Stimulated activated CD8-positive, alpha-beta memory T cell treated with anti-CD3 and anti-CD28 coated beads, Interleukin-7, amount 100 ng/mL, for 48 hours (primary cell): ENCODE measurements around the gene ACTL7B.
"Not testable (repeated sequence)": the region's sequence is repeated elsewhere in the genome, so short reads cannot be mapped to it uniquely, and the experiment has no call there.

Source experiments
- DNase-seq, 2 donors: peaks; one replicate each; pipeline ENCODE4 v3.0.0-alpha.2; 2020; ENCODE audit warnings: low read depth in 1 of 2; ENCODE audit errors: extremely low read depth in 1 of 2

ACTL7B gene

GRCh38 chr9:108845507-108845906 is 10.3 kb downstream of the ACTL7B start:
- DNase-seq = no peak

DNA sequence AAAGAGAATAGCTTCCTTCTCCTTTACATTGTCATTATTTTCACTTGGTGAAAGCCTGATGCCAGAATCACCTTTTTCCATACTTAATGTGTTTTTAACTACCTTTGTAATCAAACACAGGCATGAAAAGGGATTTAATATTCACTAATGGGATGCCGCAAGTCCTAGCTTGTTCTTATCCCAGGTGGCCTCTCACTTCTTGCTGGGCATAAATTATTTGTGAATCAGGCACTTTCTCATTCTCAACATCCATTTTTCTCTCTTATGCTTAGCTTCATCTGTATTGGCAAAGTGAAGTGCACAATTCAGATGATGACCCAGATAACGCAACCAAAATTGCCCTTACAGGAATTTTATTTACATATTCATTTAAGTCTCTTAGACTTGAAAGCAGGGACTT is 10.9 kb downstream of the ACTL7B start:
- no peak for DNase-seq

DNA sequence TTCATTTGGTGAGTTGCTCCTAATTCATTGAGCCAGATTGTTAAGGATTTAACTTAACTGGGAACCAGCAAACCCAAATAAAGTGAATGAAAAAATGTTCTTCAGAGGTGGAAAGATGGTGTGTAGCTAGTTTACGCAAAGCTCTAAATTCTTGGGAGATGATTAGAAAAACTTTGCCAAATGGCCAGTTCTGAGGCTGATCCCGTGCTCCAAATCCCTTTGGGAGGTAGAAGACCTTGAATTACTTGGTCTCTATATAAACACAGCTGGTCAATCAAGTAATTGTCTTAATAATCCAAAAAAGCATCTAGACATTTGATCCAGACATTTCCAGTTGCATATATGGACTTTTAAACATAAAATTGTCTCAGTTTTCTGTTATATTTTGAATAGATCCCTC is 11.4 kb downstream of the ACTL7B start:
- DNase-seq = no peak

DNA sequence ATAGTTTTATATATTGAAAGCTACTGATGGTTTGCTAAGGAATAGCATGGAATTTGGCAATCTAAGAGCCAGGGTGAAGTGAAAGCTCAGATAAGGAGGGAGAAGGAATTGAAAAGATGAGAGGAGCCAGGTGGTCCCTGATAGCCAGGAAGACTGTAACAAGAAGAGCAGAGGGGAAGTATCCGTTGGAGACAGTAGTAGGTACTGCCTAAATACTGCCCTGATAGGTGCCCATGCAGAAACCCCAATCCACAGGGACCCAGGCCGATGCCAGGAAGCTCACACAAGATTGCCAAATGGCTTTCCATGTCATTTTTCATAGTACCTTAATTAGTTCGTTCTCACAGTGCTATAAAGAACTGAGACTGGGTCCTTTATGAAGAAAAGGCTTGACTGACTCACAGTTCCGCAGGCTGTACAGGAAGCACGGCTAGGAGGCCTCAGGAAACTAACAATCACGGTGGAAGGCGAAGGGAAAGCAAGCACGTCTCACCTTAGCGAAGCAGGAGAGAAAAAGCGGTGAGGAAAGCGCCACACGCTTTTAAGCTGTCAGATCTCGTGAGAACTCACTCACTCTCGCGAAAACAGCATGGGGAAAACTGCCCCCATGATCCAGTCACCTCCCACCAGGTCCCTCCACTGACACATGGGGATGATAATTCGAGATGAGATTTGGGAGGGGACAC is 13.0 kb downstream of the ACTL7B start:
- DNase-seq = no peak

DNA sequence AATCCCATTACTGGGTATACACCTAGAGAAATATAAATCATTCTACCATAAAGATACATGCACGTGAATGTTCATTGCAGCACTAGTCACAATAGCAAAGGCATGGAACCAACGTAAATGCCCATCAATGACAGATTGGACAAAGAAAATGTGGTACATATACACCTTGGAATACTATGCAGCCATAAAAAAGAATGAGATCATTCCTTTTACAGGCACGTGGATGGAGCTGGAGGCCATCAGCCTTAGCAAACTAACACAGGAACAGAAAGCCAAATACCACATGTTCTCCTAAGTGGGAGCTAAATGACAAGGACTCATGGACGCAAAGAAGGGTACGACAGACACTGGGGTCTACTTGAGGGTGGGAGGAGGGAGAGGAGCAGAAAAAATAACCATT is 16.2 kb downstream of the ACTL7B start:
- not testable (repeated sequence) for DNase-seq

DNA sequence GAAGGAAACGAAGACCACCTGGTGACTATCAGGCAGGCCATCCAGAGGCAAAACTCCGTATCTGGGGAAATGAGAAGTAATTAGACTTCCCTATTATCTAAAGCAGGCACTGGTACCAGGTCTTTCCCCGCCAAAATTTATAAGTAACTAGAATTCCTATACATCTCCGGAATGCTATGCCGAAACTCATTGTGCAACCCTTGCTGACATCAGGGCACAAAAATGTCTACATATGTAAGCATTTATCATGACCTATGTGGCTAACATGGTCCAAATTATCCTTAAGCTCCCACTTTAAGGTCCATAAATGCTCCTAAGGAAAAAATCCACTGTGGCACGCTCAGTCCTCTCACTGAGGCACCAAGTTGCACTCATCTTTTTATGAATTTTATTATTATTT is 17.8 kb downstream of the ACTL7B start:
- no peak for DNase-seq

DNA sequence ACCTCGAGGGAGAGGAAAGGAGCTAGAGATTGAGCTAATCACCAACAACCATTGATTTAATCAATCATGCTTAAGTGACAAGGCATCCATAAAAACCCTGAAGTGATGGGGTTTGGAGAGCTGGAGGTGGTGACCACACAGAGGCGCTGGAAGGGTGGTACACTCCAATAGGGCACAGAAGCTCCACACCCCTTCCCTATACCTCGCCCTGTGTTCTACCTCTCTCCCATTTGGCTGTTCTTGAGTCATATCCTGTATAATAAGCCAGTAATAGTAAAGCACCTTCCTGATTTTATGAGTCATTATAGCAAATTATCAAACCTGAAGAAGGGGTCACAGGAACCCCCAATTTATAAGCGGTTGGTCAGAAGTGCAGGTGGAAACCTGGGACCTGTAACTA is 18.3 kb downstream of the ACTL7B start:
- no peak for DNase-seq

DNA sequence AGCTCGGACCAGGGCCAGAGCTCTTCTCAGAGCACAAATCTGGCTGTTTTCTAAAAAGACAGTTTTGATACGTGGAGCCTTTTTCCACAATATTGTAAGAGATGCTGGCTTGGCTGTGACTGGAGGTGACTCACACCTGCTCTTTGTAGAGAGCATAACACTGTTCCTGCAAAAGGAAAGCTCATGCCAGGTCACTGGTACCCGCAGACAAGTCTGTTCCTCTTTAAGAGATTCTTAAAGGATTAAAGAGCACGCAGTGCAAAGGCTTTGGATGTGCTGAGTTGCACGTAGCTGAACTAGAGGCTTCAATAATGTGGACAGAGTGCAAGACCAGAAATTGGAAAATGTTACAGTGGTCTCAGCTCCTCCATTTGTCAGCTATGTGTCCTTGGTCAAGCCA is 19.0 kb downstream of the ACTL7B start:
- DNase-seq = no peak

- no peak for DNase-seq
These were observed 19.5 kb downstream of the ACTL7B start for GRCh38 chr9:108836319-108836718.

GRCh38 chr9:108835831-108836230 is 20.0 kb downstream of the ACTL7B start:
- no peak for DNase-seq

- no peak for DNase-seq
These were observed 20.7 kb downstream of the ACTL7B start for GRCh38 chr9:108834959-108835665.

- DNase-seq = no peak
These were observed 23.6 kb downstream of the ACTL7B start for GRCh38 chr9:108832179-108832500.

DNA sequence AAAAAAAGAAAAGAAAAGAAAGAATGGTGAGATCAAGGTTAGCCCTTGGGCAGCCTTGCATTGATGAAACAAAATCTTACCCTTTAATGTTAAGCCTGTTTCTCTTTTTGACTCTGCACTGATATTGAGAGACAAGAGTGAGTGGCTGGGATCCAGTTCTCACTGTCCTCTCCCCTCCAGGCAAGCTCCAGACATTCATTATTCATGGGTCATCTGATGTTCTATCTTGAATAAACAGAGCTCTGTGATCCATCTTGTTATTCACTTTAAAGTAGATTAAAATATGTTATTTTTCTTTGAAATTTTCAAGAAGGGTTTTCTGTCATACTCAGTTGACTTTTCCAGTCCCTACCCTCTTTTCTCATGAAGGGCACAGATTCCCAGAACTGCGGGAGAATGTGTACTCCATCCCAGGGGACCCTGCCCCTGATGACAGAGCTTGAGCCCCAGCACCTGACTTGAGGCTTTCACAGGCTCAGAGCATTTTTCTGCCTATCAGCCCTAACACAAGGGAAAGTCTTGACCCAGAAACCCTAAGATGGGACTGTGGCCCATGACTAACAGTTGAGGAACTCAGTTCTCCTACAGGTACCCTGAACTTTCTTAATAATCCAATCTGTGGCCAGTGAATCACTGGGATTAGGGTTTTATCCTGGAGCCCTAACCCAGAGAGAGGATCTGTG is 24.1 kb downstream of the ACTL7B start:
- no peak for DNase-seq

- no peak for DNase-seq
These were observed 25.5 kb downstream of the ACTL7B start for GRCh38 chr9:108830272-108830671.

- DNase-seq = no peak
These were observed 32.0 kb downstream of the ACTL7B start for GRCh38 chr9:108823829-108824228.

- no peak for DNase-seq
These were observed 39.7 kb downstream of the ACTL7B start for GRCh38 chr9:108816037-108816436.

GRCh38 chr9:108815156-108815555 is 40.6 kb downstream of the ACTL7B start:
- no peak for DNase-seq

DNA sequence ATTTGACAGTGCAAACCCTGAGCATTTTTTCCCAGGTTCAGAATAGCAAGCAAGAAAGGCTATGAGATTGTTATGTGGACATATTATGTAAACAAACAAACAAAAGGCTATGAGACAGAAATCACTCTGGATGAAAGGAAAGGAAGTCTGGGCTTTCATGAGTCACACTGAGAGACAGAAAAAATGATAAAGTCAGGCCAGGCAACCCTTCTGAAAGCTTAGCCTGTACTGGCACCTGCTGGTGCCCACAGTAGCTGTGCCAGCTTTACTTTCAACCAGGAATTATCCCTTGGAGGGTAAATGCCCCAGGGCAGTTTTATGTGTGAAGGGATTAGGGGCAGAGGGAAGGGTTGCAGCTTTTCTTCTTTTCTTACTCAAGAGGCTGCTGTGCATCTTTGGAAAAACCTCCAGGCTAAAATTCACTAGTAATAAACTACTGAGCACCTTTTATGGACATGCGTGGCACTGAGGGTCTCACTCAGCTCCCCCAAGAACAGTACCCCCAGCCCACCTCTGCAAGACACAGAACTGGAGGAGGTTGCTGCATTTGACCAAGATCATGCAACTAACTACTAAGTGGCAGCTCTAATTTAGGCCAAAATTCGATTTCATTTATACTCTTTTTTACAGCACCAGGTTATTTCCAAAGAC is 41.7 kb downstream of the ACTL7B start:
- DNase-seq = no peak

DNA sequence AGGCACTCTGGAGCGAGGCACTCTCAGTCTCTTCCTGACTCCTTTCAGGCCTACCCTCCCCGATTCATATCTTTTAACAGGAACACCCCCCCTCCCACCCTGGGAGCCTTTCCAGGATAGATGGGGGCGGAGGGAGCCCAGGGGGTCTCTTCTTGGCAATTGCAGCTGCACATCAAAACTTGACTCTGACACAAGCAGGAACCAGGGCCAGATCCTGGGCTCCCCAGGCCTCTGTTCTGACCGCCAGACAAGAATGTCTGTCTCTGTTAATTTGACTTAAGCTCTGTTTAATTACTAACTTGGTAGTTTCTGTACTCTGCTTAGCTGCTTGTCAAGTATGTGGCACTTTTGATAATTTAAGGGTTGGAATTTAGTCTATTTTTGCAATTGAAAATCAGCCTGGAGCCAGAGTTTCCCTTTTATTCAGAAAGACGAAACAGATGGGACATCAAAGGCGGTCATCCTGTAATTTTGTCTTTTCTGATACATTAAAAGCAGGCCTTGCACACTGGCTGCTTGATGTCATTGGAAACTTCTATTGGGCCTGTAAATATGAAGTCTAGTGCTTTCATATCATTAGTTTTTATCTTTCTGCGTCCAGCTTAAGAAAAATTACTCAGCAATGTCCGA is 43.3 kb downstream of the ACTL7B start:
- DNase-seq = no peak

- no peak for DNase-seq
These were observed 43.8 kb downstream of the ACTL7B start for GRCh38 chr9:108811944-108812343.

- DNase-seq = no peak
These were observed 46.5 kb downstream of the ACTL7B start for GRCh38 chr9:108809269-108809668.
